CD4-positive, alpha-beta T cell treated with Interleukin-12 subunit alpha and Interleukin-12 subunit beta, for 1 hour (primary cell): ENCODE results near the gene RNF113A.
A peak's percentile ranks its signal among the peaks of the same experiment; 100 is the strongest.
"Not testable (repeated sequence)": the region's sequence is repeated elsewhere in the genome, so short reads cannot be mapped to it uniquely, and the experiment has no call there.

Experiments
- DNase-seq: peaks from one replicate; pipeline ENCODE4 v3.0.0-alpha.2; 2020

RNF113A gene

DNA sequence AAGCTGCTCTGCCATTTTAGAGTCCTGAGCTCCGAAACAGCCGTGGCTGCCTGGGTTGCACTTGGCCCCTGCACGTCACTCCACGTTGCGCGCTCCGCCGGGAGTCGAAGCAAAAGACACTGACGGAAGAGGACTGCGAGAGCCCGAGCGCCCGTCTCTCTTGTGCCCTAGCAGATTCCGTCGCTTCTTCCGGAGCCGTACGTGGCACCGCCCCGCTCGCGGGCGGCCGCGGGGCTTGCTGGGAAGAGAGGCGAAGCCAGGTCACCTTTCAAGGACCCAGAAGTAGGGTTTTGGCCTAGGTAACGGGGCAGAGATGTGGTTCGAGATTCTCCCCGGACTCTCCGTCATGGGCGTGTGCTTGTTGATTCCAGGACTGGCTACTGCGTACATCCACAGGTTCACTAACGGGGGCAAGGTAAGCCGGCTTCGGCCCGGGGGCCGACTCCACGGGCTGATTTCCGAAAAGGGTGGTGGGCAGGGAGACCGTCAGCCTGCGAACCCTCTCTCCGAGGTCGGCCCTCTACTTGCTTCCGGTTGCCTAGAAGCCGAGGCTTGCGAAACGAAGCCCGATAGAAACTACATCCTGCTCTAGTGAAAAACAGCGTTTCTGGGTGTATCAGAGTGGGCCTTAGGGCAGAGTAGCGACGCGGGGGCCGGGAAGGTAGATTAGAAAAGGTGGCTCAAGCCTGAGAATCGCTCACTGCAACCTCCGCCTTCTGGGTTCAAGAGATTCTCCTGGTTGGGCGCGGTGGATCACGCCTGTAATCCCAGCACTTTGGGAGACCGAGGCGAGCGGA is at the start of gene RNF113A, which contains the start of gene NDUFA1:
RNF113A (minus strand) TSS at position 135 of the 797 bp plus-strand sequence; CDS start at position 15, 120 bp downstream.
NDUFA1 (plus strand) TSS at position 234 of the 797 bp plus-strand sequence; CDS start at position 314, 80 bp downstream.
- peak; percentile 89 for DNase-seq

DNA sequence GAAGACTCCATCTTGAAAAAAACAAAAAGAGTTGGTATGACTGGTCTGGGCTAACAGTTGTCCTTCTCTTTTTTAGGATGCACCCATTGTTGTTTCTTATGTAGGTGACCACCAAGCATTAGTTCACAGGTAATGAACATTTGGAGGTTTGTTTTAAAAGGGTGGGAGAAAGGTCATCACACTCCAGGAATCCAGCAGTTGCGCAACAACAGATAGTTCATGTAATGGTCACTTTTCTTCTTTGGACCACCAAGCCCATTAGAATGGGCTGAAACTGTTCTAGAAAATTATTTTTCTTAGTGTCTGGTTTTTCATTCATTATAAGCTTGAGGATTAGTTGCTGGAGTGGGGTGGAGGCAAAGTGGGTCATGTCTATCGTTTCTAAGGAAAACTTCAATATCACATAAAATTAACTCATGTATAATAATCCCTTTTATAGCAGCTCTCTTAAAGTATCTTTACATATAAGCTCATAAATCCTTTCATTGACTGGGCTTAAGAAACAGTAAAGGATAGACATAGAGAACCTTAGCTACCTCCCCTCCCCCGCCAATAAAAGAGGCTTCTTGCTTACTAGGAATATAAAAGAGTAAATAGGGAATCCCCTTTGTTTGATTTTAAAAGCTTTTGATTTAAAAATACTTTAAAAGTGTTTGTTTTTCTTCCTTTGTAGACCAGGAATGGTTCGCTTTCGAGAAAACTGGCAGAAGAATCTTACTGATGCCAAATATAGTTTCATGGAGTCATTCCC is 48.5 kb upstream of the RNF113A start:
- no peak for DNase-seq

DNA sequence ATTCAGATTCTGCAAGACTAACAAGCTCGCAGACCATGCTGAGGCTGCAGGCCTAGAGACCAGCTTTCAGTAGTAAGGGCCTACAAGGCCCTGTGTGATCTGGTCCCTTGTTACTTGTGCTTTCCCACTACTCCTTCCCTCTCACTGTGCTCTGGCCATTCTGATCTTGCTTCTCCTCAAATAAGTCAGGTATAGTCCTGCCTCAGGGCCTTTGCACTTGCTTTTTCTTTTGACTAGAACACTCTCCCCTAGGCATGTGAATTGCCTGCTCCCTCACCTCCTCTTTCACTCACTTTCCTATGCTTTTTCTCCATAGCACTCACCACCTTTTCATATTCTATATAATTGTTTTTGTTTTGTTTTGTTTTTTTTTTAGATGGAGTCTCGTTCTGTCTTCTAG is 46.3 kb upstream of the RNF113A start:
- no peak for DNase-seq

DNA sequence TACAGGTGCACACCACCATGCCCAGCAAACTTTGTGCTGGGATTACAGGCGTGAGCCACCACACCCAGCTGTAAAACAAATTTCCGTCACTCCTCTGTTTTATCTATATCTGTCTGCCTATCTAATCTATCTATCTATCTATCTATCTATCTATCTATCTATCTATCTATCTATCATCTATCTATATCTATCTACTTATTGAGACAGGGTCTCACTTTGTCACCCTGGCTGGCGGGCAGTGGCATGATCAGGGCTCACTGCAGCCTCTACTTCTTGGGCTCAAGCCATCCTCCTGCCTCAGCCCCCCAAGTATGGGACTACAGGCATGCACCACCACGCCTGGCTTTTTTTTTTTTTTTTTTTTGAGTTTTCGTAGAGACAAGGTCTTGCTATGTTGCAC is 44.8 kb upstream of the RNF113A start:
- DNase-seq: no peak

DNA sequence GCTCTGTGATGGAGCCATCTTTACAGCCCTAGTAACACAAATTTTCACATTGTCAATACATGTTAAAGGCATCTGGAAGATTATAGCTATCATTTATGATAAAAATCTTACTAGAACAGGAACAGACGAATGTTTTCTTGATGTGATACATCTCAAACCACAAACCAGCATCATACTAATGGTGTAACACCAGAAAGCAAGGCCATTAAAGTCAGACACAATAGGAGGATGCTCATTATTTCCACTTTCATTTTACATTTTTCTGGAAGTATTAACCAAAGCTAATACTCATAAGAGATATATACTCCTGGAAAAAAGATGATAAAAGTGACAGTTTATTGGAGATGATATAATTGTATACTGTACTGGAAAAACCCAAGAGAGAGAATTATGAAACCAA is 29.4 kb upstream of the RNF113A start:
- no peak for DNase-seq

DNA sequence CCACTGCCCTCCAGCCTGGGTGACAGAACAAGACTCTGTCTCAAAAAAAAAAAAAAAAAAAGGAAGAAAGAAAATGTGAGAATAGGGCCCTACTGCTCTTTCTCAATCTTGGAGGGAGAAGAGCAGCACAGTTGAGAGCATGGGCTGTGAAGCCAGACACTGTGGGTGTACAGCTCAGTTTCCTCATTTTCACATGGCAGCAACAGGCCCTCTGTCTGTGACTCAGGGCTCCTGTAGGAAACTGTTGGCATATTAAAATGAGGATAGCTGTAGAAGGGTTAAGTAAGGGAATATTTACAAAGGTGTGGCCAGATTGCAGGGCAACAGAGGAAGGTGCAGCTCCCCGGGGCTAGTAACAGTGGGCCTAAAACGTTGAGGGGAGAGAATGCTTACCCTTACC is 27.6 kb upstream of the RNF113A start:
- DNase-seq: no peak

DNA sequence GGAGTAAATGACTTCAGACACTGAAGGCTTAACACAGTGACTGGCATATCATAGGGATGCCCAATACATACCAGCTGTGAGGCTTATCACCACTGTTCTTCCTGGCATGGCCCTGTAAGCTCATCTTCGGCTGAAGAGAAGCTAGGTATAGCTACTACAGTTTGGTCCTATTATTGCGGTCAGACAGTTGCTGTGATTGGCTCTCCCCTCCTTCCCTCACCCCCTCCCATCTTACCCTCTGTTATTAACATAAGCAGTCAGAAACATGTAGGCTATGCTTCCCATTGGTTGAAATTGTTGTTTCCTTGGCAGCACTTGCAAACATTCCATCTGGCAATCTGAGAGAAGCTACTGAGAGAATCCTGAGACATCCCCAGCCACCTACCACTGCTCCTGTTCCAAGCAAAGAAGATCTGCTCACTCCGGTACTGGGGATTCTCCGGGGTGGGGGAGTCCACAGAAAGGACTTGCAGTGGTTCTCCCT is 24.4 kb upstream of the RNF113A start, which contains the start of gene AKAP14:
AKAP14 (plus strand) TSS at position 51 of the 484 bp plus-strand sequence. CDS start 7,331 bp downstream, outside the sequence.
- DNase-seq: no peak

DNA sequence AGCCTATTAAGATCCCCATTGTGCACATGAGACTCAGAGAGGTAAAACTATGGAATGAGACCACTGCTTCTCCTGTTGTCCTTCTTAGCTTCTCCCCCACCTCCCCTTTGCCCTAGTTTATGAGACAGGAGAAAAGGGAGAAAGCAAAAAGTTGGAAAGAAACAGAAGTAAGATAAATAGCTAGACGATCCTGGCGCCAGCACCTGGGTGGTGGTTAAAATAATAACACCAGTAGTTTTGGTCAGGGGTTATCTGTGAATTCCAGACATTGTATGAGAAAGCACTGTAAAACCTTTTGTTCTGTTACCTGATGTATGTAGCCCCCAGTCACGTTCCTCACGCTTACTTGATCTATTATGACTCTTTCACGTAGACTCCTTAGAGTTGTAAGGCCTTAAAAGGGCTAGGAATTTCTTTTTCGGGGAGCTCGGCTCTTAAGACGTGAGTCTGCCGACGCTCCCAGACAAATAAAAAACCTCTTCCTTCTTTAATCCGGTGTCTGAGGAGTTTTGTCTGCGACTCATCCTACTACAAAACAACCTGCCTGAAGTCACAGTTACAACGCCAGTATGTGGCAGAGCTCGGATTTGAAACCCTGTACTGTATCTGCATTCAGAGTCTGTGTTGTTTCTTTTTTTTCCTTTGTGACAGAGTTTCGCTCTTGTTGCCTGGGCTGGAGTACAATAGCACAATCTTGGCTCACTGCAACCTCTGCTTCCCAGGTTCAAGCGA is 20.6 kb upstream of the RNF113A start:
- DNase-seq: not testable (repeated sequence)

DNA sequence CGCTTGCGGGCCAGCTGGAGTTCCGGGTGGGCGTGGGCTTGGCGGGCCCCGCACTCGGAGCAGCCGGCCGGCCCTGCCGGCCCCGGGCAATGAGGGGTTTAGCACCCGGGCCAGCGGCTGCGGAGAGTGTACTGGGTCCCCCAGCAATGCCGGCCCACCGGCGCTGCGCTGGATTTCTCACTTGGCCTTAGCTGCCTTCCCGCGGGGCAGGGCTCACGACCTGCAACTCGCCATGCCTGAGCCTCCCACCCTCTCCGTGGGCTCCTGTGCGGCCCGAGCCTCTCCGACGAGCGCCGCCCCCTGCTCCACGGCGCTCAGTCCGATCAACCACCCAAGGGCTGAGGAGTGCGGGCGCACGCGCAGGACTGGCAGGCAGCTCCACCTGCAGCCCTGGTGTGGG is 19.1 kb upstream of the RNF113A start:
- DNase-seq: not testable (repeated sequence)

DNA sequence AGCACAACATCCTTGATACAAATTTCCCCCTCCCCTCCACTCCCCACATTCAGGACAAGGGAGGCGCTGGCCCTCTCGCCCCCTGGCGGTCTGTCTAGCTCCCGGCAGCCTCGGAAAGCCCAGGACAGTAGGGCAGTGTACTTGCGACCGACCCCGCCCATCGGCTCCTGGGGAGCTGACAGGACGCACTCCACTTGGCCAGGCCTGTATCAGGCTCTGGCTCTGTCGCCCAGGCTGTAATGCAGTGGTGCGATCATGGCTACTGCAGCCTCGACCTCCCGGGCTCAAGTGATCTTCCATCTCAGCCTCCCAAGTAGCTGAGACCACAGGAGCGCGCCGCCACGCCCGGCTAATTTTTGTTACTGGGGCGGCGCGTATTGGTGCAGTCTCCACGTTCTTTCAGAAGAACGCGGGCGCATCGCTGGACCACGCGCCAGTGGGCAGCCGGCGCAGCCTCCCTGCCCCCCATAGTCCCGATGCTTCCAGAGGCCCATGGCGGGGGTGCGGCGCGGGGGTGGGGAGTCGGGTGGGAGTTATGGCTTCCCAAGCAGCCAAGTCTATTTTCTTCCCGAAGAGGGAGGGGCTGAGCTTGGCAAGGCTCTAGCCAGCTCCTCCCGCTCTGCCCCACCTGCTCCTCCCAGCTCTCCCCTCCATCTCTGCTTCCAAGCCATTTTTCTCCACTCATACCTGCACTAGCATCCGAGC is 16.3 kb upstream of the RNF113A start:
- DNase-seq: peak; percentile 62

DNA sequence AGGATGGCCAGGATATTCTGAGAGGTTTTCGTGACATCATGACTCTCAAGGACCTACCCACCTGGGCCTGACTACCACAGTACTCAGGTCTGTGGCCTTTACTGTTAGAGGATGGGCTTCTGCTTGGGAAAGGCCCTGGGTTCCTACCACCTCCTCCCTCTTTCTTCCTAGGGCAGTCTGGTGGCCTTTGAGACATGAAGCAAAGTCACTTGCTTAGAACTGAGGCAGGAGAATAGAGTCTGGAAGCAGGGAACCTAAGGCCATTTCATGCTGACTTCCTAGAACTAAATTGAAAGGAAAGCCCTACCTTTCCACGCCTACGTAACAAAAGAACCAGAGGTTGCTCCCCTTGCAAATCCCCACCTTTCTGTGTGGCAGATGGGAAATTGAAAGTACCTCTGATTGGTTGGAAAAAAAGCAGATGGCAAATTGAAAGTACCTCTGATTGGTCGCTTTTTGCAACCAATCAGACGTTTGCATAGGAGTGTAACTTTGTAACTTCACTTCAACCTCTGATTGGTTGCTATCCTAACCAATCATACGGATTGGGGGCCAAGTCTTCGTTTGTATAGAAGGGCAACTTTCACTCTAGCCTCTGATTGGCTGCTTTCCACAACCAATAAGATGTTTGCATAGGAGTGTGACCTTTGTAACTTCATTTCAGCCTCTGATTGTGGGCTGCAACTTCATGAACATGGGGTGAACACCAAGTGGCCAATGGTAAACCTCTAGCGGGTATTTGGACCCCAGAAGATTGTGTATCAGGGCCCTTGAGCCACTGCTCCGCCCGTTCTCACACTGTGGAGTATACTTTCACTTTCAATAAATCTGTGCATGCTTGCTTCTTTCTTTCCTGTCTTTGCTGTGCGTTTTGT is 14.3 kb upstream of the RNF113A start:
- peak; percentile 70 for DNase-seq

DNA sequence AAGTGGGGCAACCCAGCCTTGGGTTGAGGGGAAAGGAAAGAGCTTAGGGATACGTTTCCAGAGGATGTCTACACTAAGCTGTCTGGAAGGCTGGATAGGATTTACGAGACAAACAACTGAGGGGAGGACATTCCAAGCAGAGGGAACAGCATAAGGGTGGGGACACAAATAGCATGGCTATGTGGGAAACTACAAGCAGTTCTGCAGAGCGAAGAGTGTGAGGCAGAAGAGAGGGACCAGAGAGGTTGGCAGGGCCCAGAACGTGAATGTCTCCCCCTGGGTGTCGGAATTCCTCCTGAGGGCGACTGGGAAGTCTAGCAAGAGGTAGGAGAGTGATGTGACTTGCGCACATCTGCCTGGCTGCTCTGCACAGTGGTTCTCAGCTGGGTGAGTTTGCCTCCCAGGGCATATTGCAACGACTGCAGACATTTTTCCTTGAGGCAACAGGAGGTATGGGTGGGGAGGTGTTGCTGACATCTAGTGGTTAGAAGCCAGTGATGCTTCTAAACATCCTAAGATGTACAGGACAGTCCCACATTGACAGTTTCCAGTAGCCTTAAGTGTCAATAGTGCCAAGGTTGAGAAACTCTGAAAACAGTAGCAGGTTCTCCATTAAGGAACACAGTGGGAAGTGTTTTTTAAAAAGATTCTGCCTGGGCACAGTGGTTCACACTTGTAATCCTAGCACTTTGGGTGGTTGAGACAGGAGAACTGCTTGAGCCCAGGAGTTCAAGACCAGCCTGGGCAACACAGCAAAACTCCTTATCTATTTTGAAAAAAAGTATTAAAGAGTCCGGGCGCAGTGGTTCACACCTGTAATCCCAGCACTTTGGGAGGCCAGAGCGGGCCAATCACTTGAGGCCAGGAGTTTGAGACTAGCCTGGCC is 9.3 kb upstream of the RNF113A start:
- peak; percentile 58 for DNase-seq

DNA sequence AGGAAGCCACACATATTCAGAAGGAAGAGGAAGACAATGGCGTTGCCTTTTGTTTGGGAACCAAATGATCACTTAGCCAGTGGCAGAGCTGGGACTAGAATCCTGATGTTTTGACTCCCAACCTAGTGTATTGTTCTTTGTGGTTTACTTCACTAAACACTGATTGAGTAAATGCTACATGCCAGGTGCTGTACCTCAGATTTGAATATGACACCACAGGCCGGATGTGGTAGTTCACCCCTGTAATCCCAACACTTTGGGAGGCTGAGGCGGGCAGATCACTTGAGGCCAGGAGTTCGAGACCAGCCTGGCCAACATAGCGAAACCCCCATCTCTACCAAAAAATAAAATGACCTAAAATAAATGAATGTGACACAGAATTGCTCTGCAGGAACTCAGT is 8.5 kb upstream of the RNF113A start:
- DNase-seq: peak; percentile 27

DNA sequence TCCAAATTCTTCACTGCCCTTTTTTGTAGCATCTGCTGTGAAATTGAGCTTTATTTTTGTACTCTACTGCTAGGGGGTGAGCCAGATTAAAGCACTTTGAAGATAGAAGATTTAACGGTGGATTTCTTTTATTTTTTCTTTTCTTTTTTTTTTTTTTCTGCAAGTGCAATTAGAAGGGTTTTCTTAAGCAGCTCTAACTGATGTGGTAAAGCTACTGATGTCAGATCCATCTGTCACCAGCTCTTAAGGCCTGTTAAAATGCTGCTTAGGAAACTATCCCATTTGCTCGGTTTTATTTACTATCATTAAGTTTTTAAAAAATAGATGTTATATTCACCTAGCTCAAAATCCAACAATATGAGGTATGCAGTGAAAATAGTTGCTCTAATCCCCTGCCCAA is 7.2 kb upstream of the RNF113A start:
- no peak for DNase-seq

DNA sequence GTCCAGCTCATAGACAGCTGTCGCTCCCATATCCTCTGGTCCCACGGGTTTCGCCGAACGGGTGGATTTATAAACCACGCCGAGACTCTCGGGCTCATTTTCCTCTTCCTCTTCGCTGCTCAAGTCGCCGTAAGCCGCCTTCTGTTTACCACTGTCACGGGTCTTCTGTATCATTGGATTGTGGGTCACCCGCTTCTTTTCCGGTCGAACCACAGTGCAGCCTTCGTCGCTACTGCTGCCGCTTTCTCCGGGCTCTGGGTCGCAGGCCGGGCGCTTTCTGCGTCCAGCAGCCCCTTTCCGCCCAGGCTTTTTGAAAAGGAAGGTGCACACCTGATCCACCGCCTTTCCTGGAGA is 311 bp downstream of the RNF113A start:
- DNase-seq: no peak

DNA sequence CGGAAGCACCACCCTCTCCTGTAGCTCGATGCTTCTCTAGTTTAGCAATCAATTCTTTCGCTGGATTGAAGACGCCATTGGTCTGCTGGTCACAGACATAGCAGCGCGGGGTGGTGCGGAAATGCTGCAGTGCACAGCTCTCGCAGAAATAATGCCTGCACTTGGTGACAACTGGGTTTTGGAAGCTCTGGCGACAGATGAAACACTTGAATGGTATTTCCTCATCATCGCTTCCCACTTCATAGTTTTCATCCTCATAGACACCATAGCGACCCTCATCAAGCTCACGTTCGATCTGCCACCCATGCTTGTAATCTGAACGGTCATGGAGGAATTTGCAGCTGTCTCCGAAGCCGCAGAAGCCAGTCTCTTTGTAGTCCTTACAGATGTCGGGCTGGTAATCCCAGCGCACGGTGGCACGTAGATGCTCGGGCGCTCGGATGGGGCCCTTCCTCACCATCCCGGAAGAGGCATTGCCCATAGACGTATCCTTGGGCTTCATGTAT is 854 bp downstream of the RNF113A start:
- peak; percentile 30 for DNase-seq

DNA sequence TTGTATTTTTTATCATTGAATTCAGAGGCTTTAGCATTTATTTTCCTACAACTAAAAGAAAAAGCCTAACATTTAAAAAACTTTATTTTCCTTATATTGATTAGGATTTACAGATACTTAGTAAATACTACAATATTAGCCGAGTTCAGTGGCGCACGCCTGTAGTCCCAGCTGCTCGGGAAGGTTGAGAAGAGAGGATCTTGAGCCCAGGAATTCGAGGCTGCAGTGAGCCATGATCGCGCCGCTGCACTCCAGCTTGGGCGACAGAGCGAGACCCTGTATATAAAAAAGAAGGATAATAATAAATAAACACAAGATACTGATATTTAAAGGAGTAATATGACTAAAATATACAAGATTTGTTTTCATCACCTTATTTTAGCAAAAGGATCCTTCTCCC is 18.1 kb downstream of the RNF113A start:
- DNase-seq: no peak

DNA sequence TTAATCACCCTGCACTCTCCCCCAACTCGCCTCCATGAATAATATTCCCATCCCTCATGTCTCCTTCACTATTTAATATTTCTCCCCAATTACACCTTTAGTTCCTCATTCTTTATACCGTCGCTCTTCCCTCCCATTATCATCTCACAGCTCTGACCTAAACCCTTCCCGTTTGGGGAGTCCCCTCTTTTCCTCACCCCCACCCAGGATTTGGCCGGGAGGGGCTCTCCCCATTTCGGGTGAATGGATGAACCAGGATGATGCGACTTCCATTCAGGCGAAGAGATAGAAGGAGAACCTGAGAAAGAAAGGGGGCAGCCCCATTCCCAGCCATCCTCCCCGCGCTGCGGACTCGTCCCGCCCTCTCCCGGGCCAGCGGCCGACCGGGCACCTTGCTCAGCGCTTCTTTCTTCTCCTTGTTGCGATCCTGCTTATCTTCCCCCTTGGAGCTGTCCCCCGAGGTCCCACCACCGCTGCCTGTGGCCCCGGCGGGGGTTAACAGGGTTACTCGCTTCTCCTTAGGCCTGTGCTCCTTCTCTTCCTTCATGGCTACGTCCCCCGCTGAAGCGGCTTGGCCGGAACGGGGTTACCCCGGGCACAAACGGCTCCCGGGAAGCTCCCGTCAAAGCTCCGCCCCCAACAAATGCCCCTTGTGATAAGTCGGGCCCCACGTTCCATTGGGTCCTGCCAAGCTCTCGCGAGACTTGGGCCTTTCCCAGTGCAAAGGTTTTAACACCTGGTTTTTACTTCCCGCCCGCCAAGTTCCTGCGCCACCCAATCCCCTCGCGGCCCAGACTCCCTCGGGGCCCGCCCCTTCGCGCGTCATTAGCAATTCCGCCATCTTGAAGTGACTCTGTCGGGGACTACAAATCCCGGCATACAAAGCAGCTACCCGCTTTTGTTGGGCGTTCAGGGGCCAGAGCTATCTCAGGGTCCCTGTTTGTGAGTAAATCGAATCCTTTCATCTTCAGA is 18.9 kb downstream of the RNF113A start, which contains the start of gene UPF3B:
UPF3B (minus strand) TSS at position 582 of the 972 bp plus-strand sequence; CDS start at position 547, 35 bp downstream.
- peak; percentile 95 for DNase-seq

DNA sequence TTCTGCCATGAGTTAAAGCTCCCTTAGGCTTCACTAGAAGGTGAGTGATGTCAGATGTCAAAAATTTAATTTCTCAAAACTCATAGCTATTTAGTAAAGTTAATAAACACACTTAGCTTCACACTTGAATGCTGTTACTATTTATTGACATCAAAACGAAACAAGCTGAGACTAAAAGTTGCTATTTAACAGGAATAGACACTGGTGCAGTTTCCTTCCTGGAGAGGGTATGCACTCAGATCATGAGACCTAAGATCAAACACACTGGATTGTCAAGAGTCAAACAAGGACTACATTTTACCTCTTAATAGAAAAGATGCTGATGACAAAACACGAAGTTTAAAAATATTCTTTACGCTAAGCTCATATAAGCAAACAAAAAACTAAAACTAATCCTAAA is 37.6 kb downstream of the RNF113A start:
- DNase-seq: no peak
